H1 (cell line): ENCODE results near the gene TMPRSS11E. TPM values are rescaled to one million over a fixed set of nuclear protein-coding genes. Genes with fewer than 3 reads are reported as not detected.

Experiments used
- CTCF ChIA-PET: fragments of 300-600 bp; sonication (Branson Sonifier 250); formaldehyde crosslinking; loops from one replicate; lab custom pipeline; 2021; ENCODE audit not compliant: partially characterized antibody; lab: Charles Lee
- POLR2A ChIA-PET: fragments of 300-600 bp; sonication (Branson Sonifier 250); formaldehyde crosslinking; loops from one replicate; lab custom pipeline; 2021; ENCODE audit warnings: inconsistent platforms; ENCODE audit not compliant: partially characterized antibody; lab: Charles Lee
- DNase-seq, 2 experiments: peaks; one replicate each; pipeline versions ENCODE4 v3.0.0 to v3.0.0-alpha.2; 2010 to 2022; ENCODE audit warnings: low spot score in 2 of 2, low read depth in 1 of 2, mixed read lengths in 1 of 2
- FAIRE-seq: peaks from 2 replicates; lab custom pipeline; 2011; peaks lifted over from hg19 to GRCh38; lab: Jason Lieb, UNC
- H2AFZ ChIP-seq: 2 replicates; pipeline ENCODE4 v1.8.1; 2012; ENCODE audit warnings: low read length, inconsistent platforms
- H2AK5ac ChIP-seq: 2 replicates; pipeline ENCODE4 v1.6.1; 2013; ENCODE audit warnings: low read depth, low read length
- H2BK120ac ChIP-seq: replicated peaks from 2 replicates; pipeline ENCODE3; 2013; ENCODE audit warnings: low read depth, low read length, inconsistent platforms
- H2BK12ac ChIP-seq: 2 replicates; pipeline ENCODE4 v1.6.1; 2013; ENCODE audit warnings: low read depth, low read length
- H2BK15ac ChIP-seq: 2 replicates; pipeline ENCODE4 v1.6.1; 2013; ENCODE audit warnings: low read length
- H2BK20ac ChIP-seq: 2 replicates; pipeline ENCODE4 v1.6.1; 2013; ENCODE audit warnings: low read length
- H2BK5ac ChIP-seq: 2 replicates; pipeline ENCODE4 v1.6.1; 2013; ENCODE audit warnings: low read depth, low read length
- H3K14ac ChIP-seq: 2 replicates; pipeline ENCODE4 v1.6.1; 2013; ENCODE audit warnings: inconsistent platforms; ENCODE audit not compliant: insufficient read length
- H3K18ac ChIP-seq: 2 replicates; pipeline ENCODE4 v1.6.1; 2013; ENCODE audit warnings: low read length; ENCODE audit errors: extremely low read depth
- H3K23ac ChIP-seq: 2 replicates; pipeline ENCODE4 v1.6.1; 2013; ENCODE audit warnings: inconsistent platforms; ENCODE audit not compliant: insufficient read length
- H3K23me2 ChIP-seq: 2 replicates; pipeline ENCODE4 v1.6.1; 2013; ENCODE audit warnings: low read depth, low read length
- H3K27ac ChIP-seq: 2 replicates; pipeline ENCODE4 v1.6.1; 2011; ENCODE audit warnings: low read depth, low read length, inconsistent platforms
- H3K27me3 ChIP-seq, 4 experiments: replicated peaks in 1 of 4; 1 replicate in 1 of 4; 2 replicates in 3 of 4; pipeline versions ENCODE4 v1.6.1 to v1.8.1; 2011 to 2013; ENCODE audit warnings: low read length in 3 of 4, mild to moderate bottlenecking in 3 of 4, inconsistent platforms in 2 of 4, mixed read lengths in 2 of 4, moderate library complexity in 1 of 4; ENCODE audit not compliant: control insufficient read depth in 3 of 4, insufficient read depth in 3 of 4; ENCODE audit errors: extremely low read depth in 1 of 4
- H3K36me3 ChIP-seq, 4 experiments: 2 replicates each; pipeline versions ENCODE4 v1.6.1 to v1.8.1; 2011 to 2013; ENCODE audit warnings: mild to moderate bottlenecking in 4 of 4, low read length in 3 of 4, moderate library complexity in 2 of 4, control low read depth in 1 of 4, inconsistent platforms in 1 of 4; ENCODE audit not compliant: insufficient read depth in 4 of 4, control insufficient read depth in 2 of 4
- H3K4ac ChIP-seq: replicated peaks from 2 replicates; pipeline ENCODE3; 2013; ENCODE audit warnings: low read length, low read depth, mixed read lengths, inconsistent platforms; ENCODE audit not compliant: insufficient read length
- H3K4me1 ChIP-seq, 4 experiments: replicated peaks in 1 of 4; 1 replicate in 1 of 4; 2 replicates in 3 of 4; pipeline versions ENCODE4 v1.6.1 to v1.8.1; 2011 to 2013; ENCODE audit warnings: low read length in 3 of 4, inconsistent platforms in 2 of 4, mixed read lengths in 1 of 4; ENCODE audit not compliant: insufficient read depth in 4 of 4, control insufficient read depth in 3 of 4
- H3K4me2 ChIP-seq, 2 experiments: 2 replicates each; pipeline versions ENCODE4 v1.6.1 to v1.8.1; 2011 to 2013; ENCODE audit warnings: low read depth in 2 of 2, low read length in 2 of 2, control low read depth in 1 of 2, inconsistent platforms in 1 of 2, mild to moderate bottlenecking in 1 of 2; ENCODE audit not compliant: insufficient read depth in 1 of 2
- H3K4me3 ChIP-seq, 4 experiments: fragments of 200-600, 300-600 bp in 1 of 4; sonication (generic), shearing (Covaris generic), sonication (Bioruptor Twin) in 1 of 4; 2 replicates each; pipeline versions ENCODE4 v1.5.1 to v1.8.1; 2011 to 2016; ENCODE audit warnings: low read length in 4 of 4, low read depth in 3 of 4, control low read depth in 2 of 4, inconsistent platforms in 2 of 4, mild to moderate bottlenecking in 2 of 4, mixed read lengths in 1 of 4, moderate library complexity in 1 of 4; ENCODE audit not compliant: insufficient read depth in 2 of 4; ENCODE audit errors: extremely low read depth in 1 of 4
- H3K56ac ChIP-seq: replicated peaks from 2 replicates; pipeline ENCODE3; 2013; ENCODE audit warnings: low read depth, mild to moderate bottlenecking, mixed read lengths, low read length, inconsistent platforms; ENCODE audit not compliant: insufficient read length
- H3K79me1 ChIP-seq: 2 replicates; pipeline ENCODE4 v1.6.1; 2013; ENCODE audit warnings: low read depth, low read length, control low read depth
- H3K79me2 ChIP-seq, 2 experiments: 2 replicates each; pipeline versions ENCODE4 v1.6.1 to v1.8.1; 2012 to 2013; ENCODE audit warnings: low read length in 2 of 2, mild to moderate bottlenecking in 2 of 2, inconsistent platforms in 1 of 2; ENCODE audit not compliant: insufficient read depth in 2 of 2, control insufficient read depth in 1 of 2
- H3K9ac ChIP-seq, 4 experiments: replicated peaks in 1 of 4; 1 replicate in 1 of 4; 2 replicates in 3 of 4; pipeline versions ENCODE4 v1.6.1 to v1.8.1; 2011 to 2013; ENCODE audit warnings: low read depth in 3 of 4, low read length in 3 of 4, control low read depth in 2 of 4, mild to moderate bottlenecking in 2 of 4, moderate library complexity in 2 of 4, inconsistent platforms in 1 of 4; ENCODE audit errors: extremely low read depth in 1 of 4
- H3K9me3 ChIP-seq, 2 experiments: 2 replicates each; pipeline versions ENCODE4 v1.6.1 to v1.8.1; 2012 to 2013; ENCODE audit warnings: mild to moderate bottlenecking in 2 of 2, moderate library complexity in 2 of 2, control low read depth in 1 of 2, inconsistent platforms in 1 of 2, low read depth in 1 of 2, low read length in 1 of 2, mixed read lengths in 1 of 2; ENCODE audit not compliant: insufficient read depth in 2 of 2
- H4K20me1 ChIP-seq, 2 experiments: replicated peaks in 1 of 2; 2 replicates each; pipeline versions ENCODE3 to v1.8.1; 2011 to 2013; ENCODE audit warnings: inconsistent platforms in 2 of 2, low read length in 2 of 2, mild to moderate bottlenecking in 1 of 2; ENCODE audit not compliant: insufficient read depth in 2 of 2, control insufficient read depth in 1 of 2
- H4K5ac ChIP-seq: 2 replicates; pipeline ENCODE4 v1.6.1; 2013; ENCODE audit warnings: low read length, low read depth, mixed read lengths, inconsistent platforms; ENCODE audit not compliant: insufficient read length
- H4K8ac ChIP-seq: 2 replicates; pipeline ENCODE4 v1.8.0; 2013; ENCODE audit warnings: mild to moderate bottlenecking, moderate library complexity, low read length, inconsistent platforms; ENCODE audit not compliant: insufficient read depth; ENCODE audit errors: extremely low read depth
- H4K91ac ChIP-seq: replicated peaks from 2 replicates; pipeline ENCODE3; 2013; ENCODE audit warnings: low read length, mixed read lengths, inconsistent platforms; ENCODE audit not compliant: insufficient read length
- ASH2L ChIP-seq: fragments of 200-600, 300-600 bp; sonication (generic); IDR thresholded peaks from one replicate; pipeline ENCODE4 v1.7.1; 2017; ENCODE audit warnings: low read length
- GABPA ChIP-seq: IDR thresholded peaks from 2 replicates; pipeline ENCODE4 v1.6.1; 2011; ENCODE audit warnings: mild to moderate bottlenecking, low read length, moderate library complexity, borderline replicate concordance; ENCODE audit not compliant: insufficient read depth
- HDAC2 ChIP-seq, 2 experiments: fragments of 300-600 bp in 1 of 2; sonication (generic) in 1 of 2; IDR thresholded peaks; 2 replicates each; pipeline ENCODE4 v1.6.1; 2011 to 2012; ENCODE audit warnings: low read depth in 2 of 2, low read length in 2 of 2, mild to moderate bottlenecking in 2 of 2, moderate library complexity in 2 of 2, borderline replicate concordance in 1 of 2, inconsistent platforms in 1 of 2
- HDAC6 ChIP-seq: IDR thresholded peaks from one replicate; pipeline ENCODE4 v1.7.1; 2012; ENCODE audit warnings: low read depth, mild to moderate bottlenecking, inconsistent platforms, low read length, moderate library complexity
- NANOG ChIP-seq: IDR thresholded peaks from 2 replicates; pipeline ENCODE4 v1.6.1; 2011; ENCODE audit warnings: low read length, low read depth, mild to moderate bottlenecking, inconsistent platforms; ENCODE audit not compliant: insufficient read depth, poor library complexity, severe bottlenecking
- PHF8 ChIP-seq: fragments of 200-600 bp; sonication (generic); conservative IDR thresholded peaks from 2 replicates; pipeline ENCODE4 v1.7.1; 2012; ENCODE audit warnings: low read depth, mild to moderate bottlenecking, inconsistent platforms, low read length, moderate library complexity
- POLR2AphosphoS5 ChIP-seq: IDR thresholded peaks from 2 replicates; pipeline ENCODE4 v1.6.1; 2011; ENCODE audit warnings: low read depth, low read length
- RFX5 ChIP-seq: IDR thresholded peaks from 2 replicates; pipeline ENCODE4 v1.6.1; 2011; ENCODE audit warnings: low read depth, low read length, improper control_type of control experiment, borderline replicate concordance
- SRF ChIP-seq: IDR thresholded peaks from 2 replicates; pipeline ENCODE4 v1.6.1; 2011; ENCODE audit warnings: mild to moderate bottlenecking, low read depth, low read length, moderate library complexity
- SUZ12 ChIP-seq: fragments of 200-600 bp; sonication (generic); IDR thresholded peaks from 2 replicates; pipeline ENCODE4 v1.6.1; 2012; ENCODE audit warnings: mild to moderate bottlenecking, inconsistent platforms, low read length, moderate library complexity, mixed read lengths
- TCF12 ChIP-seq: IDR thresholded peaks from 2 replicates; pipeline ENCODE4 v1.6.1; 2011; ENCODE audit warnings: low read depth, mild to moderate bottlenecking, low read length
- WGBS, 2 experiments: shearing (Covaris generic) in 1 of 2; methylation state at CpG; one replicate each; pipeline versions ENCODE4 v1.1.6 to v1.1.7; 2013 to 2015; ENCODE audit warnings: low lambda C conversion rate in 2 of 2, mixed read lengths in 2 of 2, inconsistent platforms in 1 of 2, low coverage in 1 of 2, missing lambda C conversion rate in 1 of 2; ENCODE audit not compliant: insufficient replicate concordance in 2 of 2, insufficient coverage in 1 of 2, insufficient read length in 1 of 2; ENCODE audit errors: extremely low coverage in 1 of 2, missing lambda C conversion rate in 1 of 2; 5-methylcytosine and 5-hydroxymethylcytosine counted together
- polyA plus RNA-seq, 7 experiments: library from polyadenylated mRNA; depleted of rRNA in 3 of 7; stranded (reverse) in 5 of 7; unstranded in 2 of 7; fragments of >200 nt in 5 of 7; fragments of 200-250 nt in 2 of 7; gene quantifications; 1 replicate in 5 of 7; 2 replicates in 1 of 7; 4 replicates in 1 of 7; pipeline versions ENCODE4 v1.2.1 to v1.2.3, GENCODE V29; 2011 to 2013; ENCODE audit warnings: missing spikeins in 2 of 7, mixed read lengths in 2 of 7
- total RNA-seq: library from RNA; stranded (reverse); fragmentation: NEBNext Ultra II Directional; extraction: Animal tissue kit (Norgen Biotek cat#: 25700); gene quantifications from 2 replicates; pipeline ENCODE4 v1.2.1, GENCODE V29; 2021
- TF ChIP-seq, protein P1 (sequence below): IDR thresholded peaks from 2 replicates; pipeline ENCODE4 v1.6.1; 2012; ENCODE audit warnings: inconsistent platforms

Gene TMPRSS11E
- total and polyA plus RNA-seq, 2 of the 8 experiments (the other 6 are each of a cell fraction or from before 2014, with no cell fraction given), result 0.38 to 0.71 TPM

DNA sequence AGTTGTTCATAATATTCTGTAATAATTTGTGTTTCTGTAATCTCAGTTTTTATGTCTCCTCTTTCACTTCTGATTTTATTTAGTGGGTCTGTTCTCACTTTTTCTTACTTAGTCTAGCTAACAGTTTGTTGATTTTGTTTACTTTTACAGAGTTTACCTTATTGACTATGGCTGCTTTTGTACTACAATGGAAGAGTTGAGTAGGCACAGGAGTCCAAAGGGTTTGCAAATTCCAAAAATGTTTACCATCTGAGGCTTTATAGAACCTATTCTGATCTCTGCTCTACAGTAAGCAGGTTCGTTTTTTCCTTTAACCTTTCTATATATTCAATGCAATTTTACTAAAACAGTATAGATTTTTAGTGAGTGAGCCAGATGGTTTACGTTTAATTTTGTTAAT is 73.7 kb downstream of the TMPRSS11E start:
- Histone ChIP-seq H4K91ac (no peak overlapping the region), H3K79me1 (no peaks in the 10 kb centered on the region), H4K8ac (no peak overlapping the region), H3K36me3 (no peaks in the 10 kb centered on the region), H3K4me1 (no peaks in the 10 kb centered on the region), H3K4ac (no peak overlapping the region), H3K79me2 (no peaks in the 10 kb centered on the region), H3K14ac (no peak overlapping the region), H3K18ac (no peak overlapping the region), H2BK20ac (no peak overlapping the region), H2BK5ac (no peak overlapping the region), H3K27ac (no peak overlapping the region), H3K4me2 (no peak overlapping the region), H3K4me3 (no peak overlapping the region), H4K5ac (no peak overlapping the region), H3K27me3 (no peaks in the 10 kb centered on the region), H2BK120ac (no peak overlapping the region), H3K23ac (no peak overlapping the region), H3K9me3 (no peaks in the 10 kb centered on the region), H2AFZ (no peak overlapping the region)
- FAIRE-seq, result no peak
- CTCF ChIA-PET, result no interaction called here
- WGBS, 2 experiments, result 92% methylated on average over 2 of the region's 2 CpGs; no CpG with 5 or more reads in 1 of the 2 experiments
- TF ChIP-seq, protein P1, sequence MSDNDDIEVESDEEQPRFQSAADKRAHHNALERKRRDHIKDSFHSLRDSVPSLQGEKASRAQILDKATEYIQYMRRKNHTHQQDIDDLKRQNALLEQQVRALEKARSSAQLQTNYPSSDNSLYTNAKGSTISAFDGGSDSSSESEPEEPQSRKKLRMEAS, result no peak
- TF ChIP-seq NANOG (no peak), RFX5 (no peak), HDAC6 (no peak), ASH2L (no peak), HDAC2 (IDR thresholded peaks at IDR 0.05; ENCODE audit: borderline replicate concordance in 1 of 2, low read depth in 2 of 2, low read length in 2 of 2) (no peak), SUZ12 (no peak), PHF8 (no peak), GABPA (no peak), TCF12 (no peak), SRF (no peak), POLR2AphosphoS5 (no peak)
- TF ChIP-seq, all 59 proteins: peak for 0
- Histone ChIP-seq H2BK15ac (no peak overlapping the region), H3K9ac (no peak overlapping the region), H2BK12ac (no peak overlapping the region), H3K56ac (no peak overlapping the region), H4K20me1 (no peaks in the 10 kb centered on the region), H2AK5ac (no peak overlapping the region), H3K23me2 (no peaks in the 10 kb centered on the region)
- POLR2A ChIA-PET, result no interaction called here
- DNase-seq, result no peak
